ENCODE measurements around the gene PLCH1. TPM values are rescaled to one million over a fixed set of nuclear protein-coding genes. Genes with fewer than 3 reads are reported as not detected.

The PLCH1 gene
- total and polyA plus RNA-seq, 4 donors, result 0.03 to 1.0 (median 0.22) TPM

GRCh38 chr3:155500194-155500818 is 244.6 kb downstream of the PLCH1 start:
- Histone ChIP-seq H3K4me3 (ENCODE audit: low read depth in 1 of 3, low read length in 3 of 3) (no peak overlapping the region), H3K27me3 (ENCODE audit: control insufficient read depth in 4 of 4, insufficient read depth in 4 of 4, low read length in 3 of 4) (no peaks in the 10 kb centered on the region), H3K9ac (ENCODE audit: low read depth in 1 of 2, low read length in 2 of 2) (no peak overlapping the region), H3K27ac (ENCODE audit: low read depth in 1 of 2, low read length in 2 of 2) (no peak overlapping the region), H3K36me3 (ENCODE audit: control insufficient read depth in 4 of 4, insufficient read depth in 3 of 4, low read depth in 1 of 4, low read length in 3 of 4) (no peaks in the 10 kb centered on the region), H3K4me1 (ENCODE audit: control insufficient read depth in 4 of 4, insufficient read depth in 4 of 4, low read length in 3 of 4) (no peaks in the 10 kb centered on the region), H3K9me3 (ENCODE audit: control insufficient read depth in 4 of 4, low read length in 3 of 4) (no peaks in the 10 kb centered on the region)
- 88% methylated on average over 4 of the region's 4 CpGs for WGBS
- no peak for TF ChIP-seq REST (IDR thresholded peaks at IDR 0.05)
- no peak for TF ChIP-seq SP1 (IDR thresholded peaks at IDR 0.05)
- no peak for DNase-seq (ENCODE audit: low spot score)

GRCh38 chr3:155497930-155498647 is 246.8 kb downstream of the PLCH1 start:
- WGBS, result 93% methylated on average over 5 of the region's 5 CpGs
- Histone ChIP-seq H3K27me3 (ENCODE audit: control insufficient read depth in 4 of 4, insufficient read depth in 4 of 4, low read length in 3 of 4) (no peaks in the 10 kb centered on the region), H3K27ac (ENCODE audit: low read depth in 1 of 2, low read length in 2 of 2) (no peak overlapping the region), H3K4me1 (ENCODE audit: control insufficient read depth in 4 of 4, insufficient read depth in 4 of 4, low read length in 3 of 4) (no peaks in the 10 kb centered on the region), H3K9ac (ENCODE audit: low read depth in 1 of 2, low read length in 2 of 2) (no peak overlapping the region), H3K4me3 (ENCODE audit: low read depth in 1 of 3, low read length in 3 of 3) (no peak overlapping the region), H3K9me3 (ENCODE audit: control insufficient read depth in 4 of 4, low read length in 3 of 4) (no peaks in the 10 kb centered on the region), H3K36me3 (ENCODE audit: control insufficient read depth in 4 of 4, insufficient read depth in 3 of 4, low read depth in 1 of 4, low read length in 3 of 4) (no peaks in the 10 kb centered on the region)
- no peak for TF ChIP-seq ATF3 (IDR thresholded peaks at IDR 0.05)
- no peak for TF ChIP-seq FOXA1 (IDR thresholded peaks at IDR 0.05)
- TF ChIP-seq SP1 (IDR thresholded peaks at IDR 0.05), result no peak
- no peak for TF ChIP-seq ZBTB33 (IDR thresholded peaks at IDR 0.05)
- no peak for TF ChIP-seq HNF4G (IDR thresholded peaks at IDR 0.05)
- TF ChIP-seq RXRA (IDR thresholded peaks at IDR 0.05), result no peak
- no peak for TF ChIP-seq EGR1 (IDR thresholded peaks at IDR 0.05; ENCODE audit: low read depth in 2 of 2)
- no peak for TF ChIP-seq HNF4A (conservative IDR thresholded peaks at IDR 0.05)
- no peak for TF ChIP-seq REST (IDR thresholded peaks at IDR 0.05)
- no peak for TF ChIP-seq JUND (IDR thresholded peaks at IDR 0.05)
- TF ChIP-seq TAF1 (conservative IDR thresholded peaks at IDR 0.05), result no peak
- TF ChIP-seq GABPA (IDR thresholded peaks at IDR 0.05 in 1 of 2, conservative IDR thresholded peaks at IDR 0.05 in 1 of 2), result no peak
- TF ChIP-seq CTCF (IDR thresholded peaks at IDR 0.05; ENCODE audit: low read depth, low read length, missing input control), result no peak
- no peak for TF ChIP-seq RAD21 (IDR thresholded peaks at IDR 0.05)
- no peak for DNase-seq (ENCODE audit: low spot score)
